NOMO-1 (cell line): ENCODE results near the gene NTMT1.

ENCODE experiments used
- DNase-seq, 2 experiments: peaks; one replicate each; lab custom pipeline; 2025; ENCODE audit not compliant: unreplicated experiment in 2 of 2; lab: John Stamatoyannopoulos, UW

NTMT1 gene

GRCh38 chr9:129672702-129673101 is 46.7 kb downstream of the NTMT1 start:
- DNase-seq = no peak

GRCh38 chr9:129673602-129674001 is 47.6 kb downstream of the NTMT1 start:
- no peak for DNase-seq

- no peak for DNase-seq
These were observed 48.3 kb downstream of the NTMT1 start for GRCh38 chr9:129674229-129674628.

GRCh38 chr9:129675620-129676019 is 49.7 kb downstream of the NTMT1 start:
- no peak for DNase-seq

GRCh38 chr9:129676287-129676686 is 50.3 kb downstream of the NTMT1 start:
- DNase-seq = no peak

GRCh38 chr9:129676975-129677374 is 51.0 kb downstream of the NTMT1 start:
- no peak for DNase-seq

GRCh38 chr9:129677456-129677855 is 51.5 kb downstream of the NTMT1 start:
- no peak for DNase-seq

GRCh38 chr9:129678844-129679243 is 52.9 kb downstream of the NTMT1 start:
- no peak for DNase-seq

- no peak for DNase-seq
These were observed 53.6 kb downstream of the NTMT1 start for GRCh38 chr9:129679537-129679936.

GRCh38 chr9:129681924-129682323 is 56.0 kb downstream of the NTMT1 start:
- DNase-seq = no peak

- no peak for DNase-seq
These were observed 56.4 kb downstream of the NTMT1 start for GRCh38 chr9:129682381-129682780.

- DNase-seq = no peak
These were observed 59.4 kb downstream of the NTMT1 start for GRCh38 chr9:129685220-129685932.
